K562 (cell line): Measurements from ENCODE around the gene KISS1. TPM values are rescaled to one million over a fixed set of nuclear protein-coding genes. Genes with fewer than 3 reads are reported as not detected.

ENCODE experiments used
- BDP1 ChIP-seq: IDR thresholded peaks from 3 replicates; pipeline ENCODE4 v1.6.1; 2011; ENCODE audit not compliant: insufficient read length, insufficient read depth
- BHLHE40 ChIP-seq: IDR thresholded peaks from 2 replicates; pipeline ENCODE4 v1.6.1; 2011; ENCODE audit warnings: low read length, improper control_type of control experiment
- DPF2 ChIP-seq: fragments of 450-650 bp; IDR thresholded peaks from 2 replicates; pipeline ENCODE4 v1.6.1; 2016
- E2F5 ChIP-seq: sonication (generic); formaldehyde crosslinking; IDR thresholded peaks from 2 replicates; pipeline ENCODE4 v1.8.0; 2022; ENCODE audit warnings: mild to moderate bottlenecking, missing genetic modification reagents
- MCM5 ChIP-seq: fragments of 450-650 bp; IDR thresholded peaks from 2 replicates; pipeline ENCODE4 v1.6.1; 2016; ENCODE audit warnings: low read depth
- MECOM ChIP-seq: fragments of 250-450 bp; sonication (Bioruptor Pico); IDR thresholded peaks from 2 replicates; pipeline ENCODE4 v1.8.0; 2022; ENCODE audit warnings: inconsistent platforms
- NCOA6 ChIP-seq: fragments of 450-650 bp; IDR thresholded peaks from 2 replicates; pipeline ENCODE4 v1.6.1; 2017; ENCODE audit warnings: mild to moderate bottlenecking
- POLR3A ChIP-seq: IDR thresholded peaks from 2 replicates; pipeline ENCODE4 v1.6.1; 2011; ENCODE audit warnings: borderline replicate concordance, mild to moderate bottlenecking, moderate library complexity; ENCODE audit not compliant: insufficient read length, insufficient read depth; ENCODE audit errors: extremely low read depth
- RREB1 ChIP-seq: fragments of 250-450 bp; sonication (Bioruptor Pico); IDR thresholded peaks from 2 replicates; pipeline ENCODE4 v1.4.0; 2020
- TAF15 ChIP-seq: fragments of 200-400 bp; formaldehyde crosslinking; IDR thresholded peaks from 2 replicates; pipeline ENCODE4 v1.6.1; 2017; ENCODE audit warnings: mild to moderate bottlenecking, low read depth, low read length, moderate library complexity
- XRCC5 ChIP-seq: fragments of 200-400 bp; formaldehyde crosslinking; IDR thresholded peaks from 2 replicates; pipeline ENCODE4 v1.6.1; 2017; ENCODE audit warnings: low read depth, mild to moderate bottlenecking, low read length
- YY1 ChIP-seq, 3 experiments: IDR thresholded peaks; 2 replicates each; pipeline ENCODE4 v1.6.1; 2011; ENCODE audit warnings: low read length in 2 of 3, mild to moderate bottlenecking in 2 of 3, moderate library complexity in 2 of 3, borderline replicate concordance in 1 of 3, control low read depth in 1 of 3, low read depth in 1 of 3; ENCODE audit not compliant: insufficient read depth in 3 of 3, insufficient replicate concordance in 2 of 3, control insufficient read depth in 1 of 3, insufficient read length in 1 of 3; ENCODE audit errors: extremely low read depth in 1 of 3
- ZBTB8A ChIP-seq: fragments of 450-650 bp; IDR thresholded peaks from 2 replicates; pipeline ENCODE4 v1.6.1; 2018; ENCODE audit warnings: mild to moderate bottlenecking, moderate library complexity; ENCODE audit not compliant: partially characterized antibody
- ZFP30 ChIP-seq: fragments of 250-450 bp; sonication (Bioruptor Pico); IDR thresholded peaks from 2 replicates; pipeline ENCODE4 v1.8.0; 2022; ENCODE audit warnings: moderate library complexity, mild to moderate bottlenecking, inconsistent platforms, borderline replicate concordance
- ZNF212 ChIP-seq: fragments of 450-650 bp; formaldehyde crosslinking; IDR thresholded peaks from 2 replicates; pipeline ENCODE4 v1.4.0; 2020; ENCODE audit warnings: mild to moderate bottlenecking
- polyA plus RNA-seq, 8 experiments: library from polyadenylated mRNA; depleted of rRNA in 4 of 8; stranded (reverse) in 5 of 8; unstranded in 3 of 8; fragments of >200 nt; fragmentation: Nextera tagmentation in 2 of 8; fragmentation: Illumina TruSeq in 1 of 8; extraction: Ambion mirVana in 2 of 8; extraction: Trizol in 1 of 8; gene quantifications; 2 replicates each; pipeline versions ENCODE4 v1.2.1 to v1.2.3, GENCODE V29; 2011 to 2014; ENCODE audit warnings: inconsistent platforms in 1 of 8, missing spikeins in 1 of 8
- total RNA-seq, 7 experiments: library from RNA; depleted of rRNA in 6 of 7; stranded (reverse); fragments of >200 nt in 6 of 7; fragmentation: Illumina TruSeq in 2 of 7; extraction: Trizol in 2 of 7; gene quantifications; 2 replicates each; pipeline versions ENCODE4 v1.2.1 to v1.2.3, GENCODE V29; 2011 to 2021; ENCODE audit warnings: low replicate concordance in 1 of 7
- TF ChIP-seq, protein P1 (sequence below): fragments of 150-350 bp; IDR thresholded peaks from 2 replicates; pipeline ENCODE4 v1.6.1; 2014; ENCODE audit warnings: low read depth, mild to moderate bottlenecking, low read length, borderline replicate concordance
- TF ChIP-seq, protein P2 (sequence below): IDR thresholded peaks from 3 replicates; pipeline ENCODE4 v1.6.1; 2011; ENCODE audit warnings: borderline replicate concordance, mild to moderate bottlenecking; ENCODE audit not compliant: insufficient read length, insufficient read depth

KISS1 gene
- total and polyA plus RNA-seq, 9 of the 15 experiments (the other 6 are each of a cell fraction or from before 2014, with no cell fraction given), result 0.31 TPM; not detected in 8

GRCh38 chr1:204207136-204207616 is 10.9 kb upstream of the KISS1 start (continued):
- TF ChIP-seq YY1 (IDR thresholded peaks at IDR 0.05; ENCODE audit: borderline replicate concordance in 1 of 3, control insufficient read depth in 1 of 3, extremely low read depth in 1 of 3, insufficient read depth in 3 of 3, insufficient read length in 1 of 3, insufficient replicate concordance in 2 of 3, low read depth in 1 of 3, low read length in 2 of 3) (no peak), BDP1 (no peak), MCM5 (no peak), E2F5 (CRISPR knock-in tag) (no peak), POLR3A (no peak), ZBTB8A (no peak), ZNF212 (no peak), TAF15 (no peak), NCOA6 (no peak), MECOM (CRISPR knock-in tag) (no peak), XRCC5 (peak; percentile 72; the same call in 1 of the 2 replicates), RREB1 (CRISPR knock-in tag) (0 out of 2 replicates have a peak, but pooled peaks have one; percentile 15), BHLHE40 (peak; percentile 66), ZFP30 (CRISPR knock-in tag) (no peak), DPF2 (no peak)
- TF ChIP-seq, protein P1, sequence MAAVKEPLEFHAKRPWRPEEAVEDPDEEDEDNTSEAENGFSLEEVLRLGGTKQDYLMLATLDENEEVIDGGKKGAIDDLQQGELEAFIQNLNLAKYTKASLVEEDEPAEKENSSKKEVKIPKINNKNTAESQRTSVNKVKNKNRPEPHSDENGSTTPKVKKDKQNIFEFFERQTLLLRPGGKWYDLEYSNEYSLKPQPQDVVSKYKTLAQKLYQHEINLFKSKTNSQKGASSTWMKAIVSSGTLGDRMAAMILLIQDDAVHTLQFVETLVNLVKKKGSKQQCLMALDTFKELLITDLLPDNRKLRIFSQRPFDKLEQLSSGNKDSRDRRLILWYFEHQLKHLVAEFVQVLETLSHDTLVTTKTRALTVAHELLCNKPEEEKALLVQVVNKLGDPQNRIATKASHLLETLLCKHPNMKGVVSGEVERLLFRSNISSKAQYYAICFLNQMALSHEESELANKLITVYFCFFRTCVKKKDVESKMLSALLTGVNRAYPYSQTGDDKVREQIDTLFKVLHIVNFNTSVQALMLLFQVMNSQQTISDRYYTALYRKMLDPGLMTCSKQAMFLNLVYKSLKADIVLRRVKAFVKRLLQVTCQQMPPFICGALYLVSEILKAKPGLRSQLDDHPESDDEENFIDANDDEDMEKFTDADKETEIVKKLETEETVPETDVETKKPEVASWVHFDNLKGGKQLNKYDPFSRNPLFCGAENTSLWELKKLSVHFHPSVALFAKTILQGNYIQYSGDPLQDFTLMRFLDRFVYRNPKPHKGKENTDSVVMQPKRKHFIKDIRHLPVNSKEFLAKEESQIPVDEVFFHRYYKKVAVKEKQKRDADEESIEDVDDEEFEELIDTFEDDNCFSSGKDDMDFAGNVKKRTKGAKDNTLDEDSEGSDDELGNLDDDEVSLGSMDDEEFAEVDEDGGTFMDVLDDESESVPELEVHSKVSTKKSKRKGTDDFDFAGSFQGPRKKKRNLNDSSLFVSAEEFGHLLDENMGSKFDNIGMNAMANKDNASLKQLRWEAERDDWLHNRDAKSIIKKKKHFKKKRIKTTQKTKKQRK, result no peak
- TF ChIP-seq, protein P2, sequence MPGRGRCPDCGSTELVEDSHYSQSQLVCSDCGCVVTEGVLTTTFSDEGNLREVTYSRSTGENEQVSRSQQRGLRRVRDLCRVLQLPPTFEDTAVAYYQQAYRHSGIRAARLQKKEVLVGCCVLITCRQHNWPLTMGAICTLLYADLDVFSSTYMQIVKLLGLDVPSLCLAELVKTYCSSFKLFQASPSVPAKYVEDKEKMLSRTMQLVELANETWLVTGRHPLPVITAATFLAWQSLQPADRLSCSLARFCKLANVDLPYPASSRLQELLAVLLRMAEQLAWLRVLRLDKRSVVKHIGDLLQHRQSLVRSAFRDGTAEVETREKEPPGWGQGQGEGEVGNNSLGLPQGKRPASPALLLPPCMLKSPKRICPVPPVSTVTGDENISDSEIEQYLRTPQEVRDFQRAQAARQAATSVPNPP, result no peak
